Measurements from ENCODE around the gene MPHOSPH9.

Gene MPHOSPH9

DNA sequence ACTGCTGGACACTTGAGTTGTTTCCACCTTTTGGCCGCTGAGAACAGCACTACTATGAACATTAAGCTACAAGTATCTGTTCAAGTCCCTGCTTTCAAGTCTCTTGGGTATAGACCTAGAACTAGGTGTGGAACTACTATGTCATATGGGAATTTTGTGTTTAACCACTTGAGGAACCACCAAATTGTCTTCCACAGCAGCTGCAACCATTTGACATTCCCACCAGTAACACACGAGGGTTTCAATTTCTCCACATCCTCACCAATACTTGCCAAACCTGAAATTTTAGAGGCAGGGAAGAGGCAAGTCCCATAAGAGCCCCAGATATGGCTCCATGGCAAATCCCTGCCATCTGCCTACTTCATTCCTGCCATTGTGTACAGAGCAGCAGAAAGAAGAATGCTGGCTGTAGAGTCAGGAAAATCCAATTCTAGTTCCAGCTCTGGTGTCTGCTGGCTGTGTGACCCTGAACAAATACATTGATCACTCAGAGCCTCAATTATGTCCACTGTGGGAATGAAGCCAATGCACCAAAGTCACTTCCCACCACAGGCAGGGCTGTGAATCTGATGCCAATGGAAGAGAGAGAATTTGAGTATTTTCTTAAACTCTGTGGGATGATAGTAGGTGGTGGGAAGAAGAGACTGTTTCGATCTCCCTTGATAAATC, 99.9 kb downstream of the MPHOSPH9 start:
- DNase-seq (ENCODE audit: low read depth) = no peak
- H3K4me3 ChIP-seq (ENCODE audit: low read length) = no peak overlapping the region
- TF ChIP-seq, protein P1, sequence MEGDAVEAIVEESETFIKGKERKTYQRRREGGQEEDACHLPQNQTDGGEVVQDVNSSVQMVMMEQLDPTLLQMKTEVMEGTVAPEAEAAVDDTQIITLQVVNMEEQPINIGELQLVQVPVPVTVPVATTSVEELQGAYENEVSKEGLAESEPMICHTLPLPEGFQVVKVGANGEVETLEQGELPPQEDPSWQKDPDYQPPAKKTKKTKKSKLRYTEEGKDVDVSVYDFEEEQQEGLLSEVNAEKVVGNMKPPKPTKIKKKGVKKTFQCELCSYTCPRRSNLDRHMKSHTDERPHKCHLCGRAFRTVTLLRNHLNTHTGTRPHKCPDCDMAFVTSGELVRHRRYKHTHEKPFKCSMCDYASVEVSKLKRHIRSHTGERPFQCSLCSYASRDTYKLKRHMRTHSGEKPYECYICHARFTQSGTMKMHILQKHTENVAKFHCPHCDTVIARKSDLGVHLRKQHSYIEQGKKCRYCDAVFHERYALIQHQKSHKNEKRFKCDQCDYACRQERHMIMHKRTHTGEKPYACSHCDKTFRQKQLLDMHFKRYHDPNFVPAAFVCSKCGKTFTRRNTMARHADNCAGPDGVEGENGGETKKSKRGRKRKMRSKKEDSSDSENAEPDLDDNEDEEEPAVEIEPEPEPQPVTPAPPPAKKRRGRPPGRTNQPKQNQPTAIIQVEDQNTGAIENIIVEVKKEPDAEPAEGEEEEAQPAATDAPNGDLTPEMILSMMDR (conservative IDR thresholded peaks at IDR 0.05; ENCODE audit: low read length) = no peak

DNA sequence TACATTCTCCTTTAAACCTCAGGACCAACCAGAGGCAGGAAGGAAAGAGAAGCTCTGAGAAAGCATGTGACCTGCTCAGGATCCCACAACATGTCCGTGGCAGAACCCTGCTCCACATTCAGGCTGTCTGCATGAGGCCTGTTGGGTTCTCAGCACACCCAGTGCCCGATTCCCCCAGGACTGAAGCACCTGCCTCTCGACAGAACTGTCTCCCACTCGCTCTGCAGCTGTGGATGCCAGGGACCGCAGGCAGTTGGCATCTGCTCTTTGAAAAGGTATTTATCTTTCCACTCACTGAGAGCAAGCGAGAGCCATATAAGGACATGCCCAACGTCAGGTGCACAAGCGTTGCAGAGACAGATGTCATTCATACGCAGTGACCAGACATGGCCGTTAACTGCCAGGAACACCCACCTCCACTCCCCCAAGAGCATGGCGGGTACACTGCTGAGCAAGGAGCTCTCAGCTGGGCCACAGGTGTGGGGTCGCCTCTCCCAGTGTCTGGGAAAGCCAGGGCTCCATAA, 101.0 kb downstream of the MPHOSPH9 start:
- H3K4me3 ChIP-seq (ENCODE audit: low read length) = no peak overlapping the region
- no peak for DNase-seq (ENCODE audit: low read depth)
- TF ChIP-seq, protein P1 (conservative IDR thresholded peaks at IDR 0.05; ENCODE audit: low read length) = no peak

DNA sequence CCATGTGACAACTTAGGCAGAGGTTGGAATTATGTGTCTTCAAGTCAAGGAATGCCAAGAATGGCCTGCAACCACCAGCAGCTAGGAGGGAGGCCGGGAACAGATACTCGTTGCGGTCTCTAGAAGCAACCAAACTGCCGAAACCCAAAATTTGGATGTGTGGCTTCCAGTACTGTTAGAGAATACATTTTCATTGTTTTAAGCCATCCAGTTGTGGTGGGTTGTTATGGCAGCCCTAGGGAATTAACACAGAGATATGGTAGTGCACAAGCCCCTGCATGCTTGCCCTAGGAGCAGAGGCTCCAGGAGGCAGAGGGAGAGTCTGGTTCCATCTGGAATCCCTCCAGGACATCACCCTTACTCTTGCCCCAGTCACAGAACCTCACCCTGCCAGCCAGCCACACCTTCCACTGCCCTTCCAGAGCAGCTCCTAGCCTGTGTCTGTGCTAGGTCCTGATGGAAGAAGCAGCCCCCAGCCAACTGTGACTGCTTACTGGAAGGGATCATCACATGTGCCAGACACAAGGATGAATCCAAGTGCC, 101.6 kb downstream of the MPHOSPH9 start:
- no peak overlapping the region for H3K4me3 ChIP-seq (ENCODE audit: low read length)
- peak; percentile 64 for DNase-seq (ENCODE audit: low read depth)
- TF ChIP-seq, protein P1 (conservative IDR thresholded peaks at IDR 0.05; ENCODE audit: low read length) = no peak

DNA sequence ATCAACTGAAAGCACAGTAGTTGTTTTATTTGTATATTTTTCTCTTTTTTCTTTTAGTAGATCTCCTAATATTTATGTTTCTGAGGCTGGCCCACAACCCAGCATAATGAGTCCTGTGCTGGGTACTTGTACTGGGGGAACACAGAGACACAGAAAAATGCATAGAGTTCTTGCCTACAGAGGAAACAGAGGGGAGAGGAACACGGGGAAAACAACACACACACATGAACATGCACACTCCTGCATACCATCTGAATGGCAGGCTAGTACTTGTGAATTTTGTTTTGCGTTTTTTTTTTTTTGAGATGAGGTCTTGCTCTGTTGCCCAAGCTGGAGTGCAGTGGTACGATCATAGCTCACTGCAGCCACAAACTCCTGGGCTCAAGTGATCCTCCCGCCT, 103.3 kb downstream of the MPHOSPH9 start:
- TF ChIP-seq, protein P1 (conservative IDR thresholded peaks at IDR 0.05; ENCODE audit: low read length) = no peak
- no peak for DNase-seq (ENCODE audit: low read depth)
- no peak overlapping the region for H3K4me3 ChIP-seq (ENCODE audit: low read length)

DNA sequence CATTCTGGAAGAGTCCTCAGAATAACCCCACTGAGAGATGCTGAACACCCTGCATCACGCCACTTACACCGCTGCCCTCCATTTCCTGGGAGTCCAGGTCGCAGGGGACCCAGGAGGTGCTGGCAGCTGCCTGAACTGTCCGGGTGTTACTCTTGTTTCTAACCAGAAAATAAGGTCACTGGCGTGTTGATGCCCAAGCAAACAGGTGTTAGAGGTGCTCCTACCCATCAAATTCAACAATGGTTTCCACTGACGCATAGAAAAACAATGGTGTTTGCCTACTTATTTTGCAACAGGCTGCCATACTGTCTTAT, 105.8 kb downstream of the MPHOSPH9 start:
- TF ChIP-seq, protein P1 (conservative IDR thresholded peaks at IDR 0.05; ENCODE audit: low read length) = no peak
- no peak for DNase-seq (ENCODE audit: low read depth)
- no peak overlapping the region for H3K4me3 ChIP-seq (ENCODE audit: low read length)

DNA sequence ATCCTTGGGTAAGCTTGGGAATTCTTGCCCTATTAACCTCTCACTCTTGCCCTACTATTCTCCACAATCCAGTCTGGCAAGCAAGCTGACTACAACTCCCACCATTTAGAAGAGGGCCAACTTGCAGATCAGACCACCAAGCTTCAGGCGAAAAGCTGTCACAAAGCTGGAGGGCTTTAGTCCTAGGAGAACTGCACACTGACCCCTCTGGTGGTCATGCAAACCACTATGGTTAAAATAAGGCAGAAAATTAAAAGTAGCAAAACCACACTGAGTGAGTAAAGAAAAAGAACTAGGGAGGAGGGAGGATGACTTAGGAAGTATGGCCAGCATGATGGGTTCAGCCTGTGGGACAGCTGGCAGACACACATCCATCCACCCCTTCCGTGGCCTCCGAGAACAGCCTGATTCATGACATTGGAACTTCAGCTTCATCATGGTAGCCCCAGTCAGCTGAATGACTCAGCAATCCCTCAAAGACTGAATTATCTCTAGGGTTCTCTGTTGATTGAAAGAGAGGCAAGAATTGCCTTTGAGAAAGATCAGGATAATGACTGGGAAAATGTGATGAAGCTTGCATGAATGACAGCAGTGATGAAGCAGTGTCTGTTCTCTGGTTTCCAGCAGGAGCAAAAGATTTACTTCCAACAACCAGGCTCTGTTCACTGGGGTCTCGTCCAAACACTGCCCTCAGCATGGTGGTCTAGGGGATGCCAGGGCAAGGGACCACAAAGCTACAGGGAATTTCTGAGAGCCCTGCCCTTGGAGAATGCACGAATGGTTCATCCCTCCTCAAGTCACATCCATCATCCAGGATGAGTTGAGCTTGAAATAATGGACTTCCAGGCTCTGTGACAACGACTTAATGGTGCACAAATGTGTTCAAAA, 106.4 kb downstream of the MPHOSPH9 start:
- TF ChIP-seq, protein P1 (conservative IDR thresholded peaks at IDR 0.05; ENCODE audit: low read length) = peak; percentile 55
- no peak overlapping the region for H3K4me3 ChIP-seq (ENCODE audit: low read length)
- DNase-seq (ENCODE audit: low read depth) = peak; percentile 99
